ENCODE results near the gene LMF1. TPM values are rescaled to one million over a fixed set of nuclear protein-coding genes. Genes with fewer than 3 reads are reported as not detected.

The LMF1 gene
- polyA plus RNA-seq, 1 donor from 2014 or later, result 16.2 TPM

- no peaks in the 10 kb centered on the region for H3K9me3 ChIP-seq (ENCODE audit: low read length)
- no peaks in the 10 kb centered on the region for H4K20me1 ChIP-seq (ENCODE audit: insufficient read depth)
- no peaks in the 10 kb centered on the region for H3K36me3 ChIP-seq (ENCODE audit: insufficient read depth, low read length)
- H3K4me3 ChIP-seq (ENCODE audit: low read length), result no peak overlapping the region
- H3K4me2 ChIP-seq (ENCODE audit: low read length), result no peak overlapping the region
- H3K79me2 ChIP-seq (replicated peaks; ENCODE audit: insufficient read depth, low read length), result no peaks in the 10 kb centered on the region
- no peak for TF ChIP-seq EP300 (conservative IDR thresholded peaks at IDR 0.05; ENCODE audit: poor library complexity, severe bottlenecking)
- TF ChIP-seq RAD21 (conservative IDR thresholded peaks at IDR 0.05), result no peak
- TF ChIP-seq CTCF (IDR thresholded peaks at IDR 0.05; ENCODE audit: poor library complexity, severe bottlenecking), result no peak
- TF ChIP-seq MXI1 (conservative IDR thresholded peaks at IDR 0.05; ENCODE audit: poor library complexity, severe bottlenecking), result no peak
- TF ChIP-seq SMC3 (conservative IDR thresholded peaks at IDR 0.05; ENCODE audit: poor library complexity), result no peak
- TF ChIP-seq EZH2 (IDR thresholded peaks at IDR 0.05; ENCODE audit: borderline replicate concordance, insufficient read depth, low read length, poor library complexity, severe bottlenecking), result no peak
- TF ChIP-seq POLR2AphosphoS5 (IDR thresholded peaks at IDR 0.05), result no peak
- TF ChIP-seq REST (IDR thresholded peaks at IDR 0.05; ENCODE audit: borderline replicate concordance), result no peak
- no peak for TF ChIP-seq TAF1 (IDR thresholded peaks at IDR 0.05; ENCODE audit: low read depth)
- H3K27ac ChIP-seq (ENCODE audit: low read length), result no peak overlapping the region
- H3K9ac ChIP-seq (ENCODE audit: low read length), result no peak overlapping the region
- no peaks in the 10 kb centered on the region for H3F3A ChIP-seq (ENCODE audit: insufficient read depth, low read length, poor library complexity, severe bottlenecking)
- H3K27me3 ChIP-seq (ENCODE audit: insufficient read depth, low read depth, low read length), result no peaks in the 10 kb centered on the region
- no peak overlapping the region for H2AFZ ChIP-seq (ENCODE audit: low read depth, low read length)
- H3K9me2 ChIP-seq (ENCODE audit: insufficient read depth, low read length), result no peaks in the 10 kb centered on the region
These were observed 70.6 kb downstream of the LMF1 start for GRCh38 chr16:900211-900610.

- H4K20me1 ChIP-seq (ENCODE audit: insufficient read depth), result no peaks in the 10 kb centered on the region
- H3K4me2 ChIP-seq (ENCODE audit: low read length), result no peak overlapping the region
- H3K9me3 ChIP-seq (ENCODE audit: low read length), result no peaks in the 10 kb centered on the region
- H3K36me3 ChIP-seq (ENCODE audit: insufficient read depth, low read length), result no peaks in the 10 kb centered on the region
- H3K9me2 ChIP-seq (ENCODE audit: insufficient read depth, low read length), result no peaks in the 10 kb centered on the region
- no peak overlapping the region for H3K27ac ChIP-seq (ENCODE audit: low read length)
- no peak overlapping the region for H3K9ac ChIP-seq (ENCODE audit: low read length)
- H2AFZ ChIP-seq (ENCODE audit: low read depth, low read length), result no peak overlapping the region
- TF ChIP-seq EZH2 (IDR thresholded peaks at IDR 0.05; ENCODE audit: borderline replicate concordance, insufficient read depth, low read length, poor library complexity, severe bottlenecking) (no peak), REST (IDR thresholded peaks at IDR 0.05; ENCODE audit: borderline replicate concordance) (no peak), SMC3 (conservative IDR thresholded peaks at IDR 0.05; ENCODE audit: poor library complexity) (no peak), MXI1 (conservative IDR thresholded peaks at IDR 0.05; ENCODE audit: poor library complexity, severe bottlenecking) (no peak), CTCF (IDR thresholded peaks at IDR 0.05; ENCODE audit: poor library complexity, severe bottlenecking) (no peak)
- H3K4me3 ChIP-seq (ENCODE audit: low read length), result no peak overlapping the region
- H3K79me2 ChIP-seq (replicated peaks; ENCODE audit: insufficient read depth, low read length), result no peaks in the 10 kb centered on the region
- H3F3A ChIP-seq (ENCODE audit: insufficient read depth, low read length, poor library complexity, severe bottlenecking), result no peaks in the 10 kb centered on the region
- no peaks in the 10 kb centered on the region for H3K27me3 ChIP-seq (ENCODE audit: insufficient read depth, low read depth, low read length)
These were observed 71.1 kb downstream of the LMF1 start for GRCh38 chr16:899683-900060.

All from neural cell (in vitro differentiated cells).